Measurements from ENCODE around the gene NFE2L1. TPM values are rescaled to one million over a fixed set of nuclear protein-coding genes. Genes with fewer than 3 reads are reported as not detected.

The NFE2L1 gene
- total RNA-seq, 1 experiment from 2014 or later: 149 TPM

GRCh38 chr17:48004983-48005382 lies 43.2 kb upstream of the NFE2L1 start:
- TF ChIP-seq SOX15 (CRISPR knock-in tag; IDR thresholded peaks at IDR 0.05) (no peak), IRF2 (CRISPR knock-in tag; IDR thresholded peaks at IDR 0.05; ENCODE audit: borderline replicate concordance, low read depth) (no peak), JAZF1 (CRISPR knock-in tag; IDR thresholded peaks at IDR 0.05) (no peak), CTCF (IDR thresholded peaks at IDR 0.05) (no peak), ZNF219 (CRISPR knock-in tag; IDR thresholded peaks at IDR 0.05; ENCODE audit: borderline replicate concordance) (no peak), GABPB1 (CRISPR knock-in tag; IDR thresholded peaks at IDR 0.05) (no peak), ZNF532 (CRISPR knock-in tag; IDR thresholded peaks at IDR 0.05; ENCODE audit: borderline replicate concordance) (no peak), KAT7 (CRISPR knock-in tag; IDR thresholded peaks at IDR 0.05; ENCODE audit: borderline replicate concordance) (no peak)
- TF ChIP-seq, protein P1, sequence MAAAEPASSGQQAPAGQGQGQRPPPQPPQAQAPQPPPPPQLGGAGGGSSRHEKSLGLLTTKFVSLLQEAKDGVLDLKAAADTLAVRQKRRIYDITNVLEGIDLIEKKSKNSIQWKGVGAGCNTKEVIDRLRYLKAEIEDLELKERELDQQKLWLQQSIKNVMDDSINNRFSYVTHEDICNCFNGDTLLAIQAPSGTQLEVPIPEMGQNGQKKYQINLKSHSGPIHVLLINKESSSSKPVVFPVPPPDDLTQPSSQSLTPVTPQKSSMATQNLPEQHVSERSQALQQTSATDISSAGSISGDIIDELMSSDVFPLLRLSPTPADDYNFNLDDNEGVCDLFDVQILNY (CRISPR knock-in tag; IDR thresholded peaks at IDR 0.05): no peak
- TF ChIP-seq, protein P2, sequence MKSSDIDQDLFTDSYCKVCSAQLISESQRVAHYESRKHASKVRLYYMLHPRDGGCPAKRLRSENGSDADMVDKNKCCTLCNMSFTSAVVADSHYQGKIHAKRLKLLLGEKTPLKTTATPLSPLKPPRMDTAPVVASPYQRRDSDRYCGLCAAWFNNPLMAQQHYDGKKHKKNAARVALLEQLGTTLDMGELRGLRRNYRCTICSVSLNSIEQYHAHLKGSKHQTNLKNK (CRISPR knock-in tag; IDR thresholded peaks at IDR 0.05): no peak
- H3K4me1 Mint-ChIP-seq: peaks cover 46% of the 10 kb centered on the region
- no peak overlapping the region for H3K27ac Mint-ChIP-seq
- no peaks in the 10 kb centered on the region; the same call in 1 of the 2 replicates for H3K27me3 Mint-ChIP-seq (ENCODE audit: low read depth)
- POLR2A ChIA-PET: no interaction called here
- CTCF ChIA-PET: interaction anchor here (0.6 to 5.1 kb wide), 12 partner anchors 9 to 108 kb away, joined by 3 to 33 read pairs (median 6); partner anchors contain the start of gene CDK5RAP3
- no peak for DNase-seq (ENCODE audit: low spot score)
- H3K9me3 Mint-ChIP-seq: no peaks in the 10 kb centered on the region; the same call in 1 of the 2 replicates
- H3K36me3 Mint-ChIP-seq: no peaks in the 10 kb centered on the region
- H3K4me3 Mint-ChIP-seq: no peak overlapping the region
- no peak for ATAC-seq

DNA sequence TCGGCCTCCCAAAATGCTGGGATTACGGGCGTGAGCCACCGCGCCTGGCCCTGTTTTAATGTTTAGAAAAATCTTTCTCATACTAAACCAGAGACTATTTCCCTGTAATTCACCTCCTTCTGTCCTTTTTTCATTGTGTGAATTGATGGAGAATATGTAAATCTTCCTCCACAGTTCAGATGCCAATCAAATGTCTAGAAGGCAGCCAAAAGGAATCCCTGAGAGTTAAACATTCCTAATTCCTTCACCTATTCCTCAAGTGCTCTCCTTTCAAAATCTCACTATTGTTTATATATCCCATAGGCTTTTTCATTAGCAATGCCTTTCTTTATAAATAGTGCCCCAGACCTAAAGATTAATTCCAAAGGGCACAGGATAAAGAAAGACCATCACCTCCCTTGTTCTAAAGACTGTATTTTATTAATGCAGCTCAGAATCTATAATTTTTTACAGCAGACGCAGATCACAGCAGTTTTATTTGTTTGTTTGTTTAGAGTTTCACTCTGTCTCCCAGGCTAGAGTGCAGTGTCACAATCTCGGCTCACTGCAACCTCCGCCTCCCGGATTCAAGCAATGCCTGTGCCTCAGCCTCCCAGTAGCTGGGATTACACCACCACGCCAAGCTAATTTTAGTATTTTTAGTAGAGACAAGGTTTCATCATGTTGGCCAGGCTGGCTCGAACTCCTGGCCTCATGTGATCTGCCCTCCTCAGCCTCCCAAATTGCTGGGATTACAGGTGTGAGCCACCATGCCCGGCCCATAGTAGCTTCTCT lies 41.0 kb upstream of the NFE2L1 start:
- peaks cover 47% of the 10 kb centered on the region for H3K4me1 Mint-ChIP-seq
- peaks cover 6% of the 10 kb centered on the region; the same call in 1 of the 2 replicates for H3K27me3 Mint-ChIP-seq (ENCODE audit: low read depth)
- ChIA-PET POLR2A (no interaction called here), CTCF (interaction anchor here (0.9 to 5.1 kb wide), 3 partner anchors 28 to 60 kb away, joined by 4 to 33 read pairs (median 14); partner anchors contain the start of gene CDK5RAP3)
- no peak overlapping the region for H3K4me3 Mint-ChIP-seq
- ATAC-seq: no peak
- no peak for TF ChIP-seq CREB1 (CRISPR knock-in tag; IDR thresholded peaks at IDR 0.05)
- TF ChIP-seq, protein P1 (CRISPR knock-in tag; IDR thresholded peaks at IDR 0.05): no peak
- TF ChIP-seq NR3C1 (CRISPR knock-in tag; conservative IDR thresholded peaks at IDR 0.05; ENCODE audit: low read depth): no peak
- TF ChIP-seq, protein P3, sequence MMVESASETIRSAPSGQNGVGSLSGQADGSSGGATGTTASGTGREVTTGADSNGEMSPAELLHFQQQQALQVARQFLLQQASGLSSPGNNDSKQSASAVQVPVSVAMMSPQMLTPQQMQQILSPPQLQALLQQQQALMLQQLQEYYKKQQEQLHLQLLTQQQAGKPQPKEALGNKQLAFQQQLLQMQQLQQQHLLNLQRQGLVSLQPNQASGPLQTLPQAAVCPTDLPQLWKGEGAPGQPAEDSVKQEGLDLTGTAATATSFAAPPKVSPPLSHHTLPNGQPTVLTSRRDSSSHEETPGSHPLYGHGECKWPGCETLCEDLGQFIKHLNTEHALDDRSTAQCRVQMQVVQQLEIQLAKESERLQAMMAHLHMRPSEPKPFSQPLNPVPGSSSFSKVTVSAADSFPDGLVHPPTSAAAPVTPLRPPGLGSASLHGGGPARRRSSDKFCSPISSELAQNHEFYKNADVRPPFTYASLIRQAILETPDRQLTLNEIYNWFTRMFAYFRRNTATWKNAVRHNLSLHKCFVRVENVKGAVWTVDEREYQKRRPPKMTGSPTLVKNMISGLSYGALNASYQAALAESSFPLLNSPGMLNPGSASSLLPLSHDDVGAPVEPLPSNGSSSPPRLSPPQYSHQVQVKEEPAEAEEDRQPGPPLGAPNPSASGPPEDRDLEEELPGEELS (CRISPR knock-in tag; IDR thresholded peaks at IDR 0.05): no peak
- TF ChIP-seq SOX15 (CRISPR knock-in tag; IDR thresholded peaks at IDR 0.05): no peak
- no peak for TF ChIP-seq ELF4 (CRISPR knock-in tag; IDR thresholded peaks at IDR 0.05; ENCODE audit: low read depth)
- TF ChIP-seq, protein P4, sequence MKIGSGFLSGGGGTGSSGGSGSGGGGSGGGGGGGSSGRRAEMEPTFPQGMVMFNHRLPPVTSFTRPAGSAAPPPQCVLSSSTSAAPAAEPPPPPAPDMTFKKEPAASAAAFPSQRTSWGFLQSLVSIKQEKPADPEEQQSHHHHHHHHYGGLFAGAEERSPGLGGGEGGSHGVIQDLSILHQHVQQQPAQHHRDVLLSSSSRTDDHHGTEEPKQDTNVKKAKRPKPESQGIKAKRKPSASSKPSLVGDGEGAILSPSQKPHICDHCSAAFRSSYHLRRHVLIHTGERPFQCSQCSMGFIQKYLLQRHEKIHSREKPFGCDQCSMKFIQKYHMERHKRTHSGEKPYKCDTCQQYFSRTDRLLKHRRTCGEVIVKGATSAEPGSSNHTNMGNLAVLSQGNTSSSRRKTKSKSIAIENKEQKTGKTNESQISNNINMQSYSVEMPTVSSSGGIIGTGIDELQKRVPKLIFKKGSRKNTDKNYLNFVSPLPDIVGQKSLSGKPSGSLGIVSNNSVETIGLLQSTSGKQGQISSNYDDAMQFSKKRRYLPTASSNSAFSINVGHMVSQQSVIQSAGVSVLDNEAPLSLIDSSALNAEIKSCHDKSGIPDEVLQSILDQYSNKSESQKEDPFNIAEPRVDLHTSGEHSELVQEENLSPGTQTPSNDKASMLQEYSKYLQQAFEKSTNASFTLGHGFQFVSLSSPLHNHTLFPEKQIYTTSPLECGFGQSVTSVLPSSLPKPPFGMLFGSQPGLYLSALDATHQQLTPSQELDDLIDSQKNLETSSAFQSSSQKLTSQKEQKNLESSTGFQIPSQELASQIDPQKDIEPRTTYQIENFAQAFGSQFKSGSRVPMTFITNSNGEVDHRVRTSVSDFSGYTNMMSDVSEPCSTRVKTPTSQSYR (CRISPR knock-in tag; IDR thresholded peaks at IDR 0.05): no peak
- H3K27ac Mint-ChIP-seq: no peak overlapping the region
- DNase-seq (ENCODE audit: low spot score): no peak
- no peaks in the 10 kb centered on the region for H3K36me3 Mint-ChIP-seq
- H3K9me3 Mint-ChIP-seq: no peaks in the 10 kb centered on the region; the same call in 1 of the 2 replicates
